GM23338 (cell line): ENCODE measurements around the gene S100A8. TPM values are rescaled to one million over a fixed set of nuclear protein-coding genes. Genes with fewer than 3 reads are reported as not detected.

Experiments used
- ATAC-seq: fragments of 200-7000 bp; cut with Tn5 transposase; 3 replicates; pipeline ENCODE4 v1.9.1; 2020
- DNase-seq: peaks from one replicate; pipeline ENCODE4 v3.0.0-alpha.2; 2015; ENCODE audit warnings: low spot score
- H2AFZ ChIP-seq: fragments of 200-600 bp; sonication (generic); 2 replicates; pipeline ENCODE4 v1.8.0; 2016; ENCODE audit warnings: antibody characterized with exemption, mild to moderate bottlenecking, moderate library complexity
- H3F3A ChIP-seq: fragments of 200-600 bp; sonication (generic); replicated peaks from 2 replicates; pipeline ENCODE4 v1.8.0; 2017; ENCODE audit warnings: antibody characterized with exemption, mixed run types, low read depth
- H3K27ac ChIP-seq: fragments of 200-600 bp; sonication (generic); 2 replicates; pipeline ENCODE4 v1.6.1; 2016; ENCODE audit warnings: low read depth
- H3K27me3 ChIP-seq: fragments of 200-600 bp; sonication (generic); 2 replicates; pipeline ENCODE4 v1.8.0; 2016; ENCODE audit warnings: mild to moderate bottlenecking, mixed run types, moderate library complexity; ENCODE audit not compliant: insufficient read depth
- H3K36me3 ChIP-seq: fragments of 200-600 bp; sonication (generic); 2 replicates; pipeline ENCODE4 v1.8.0; 2016; ENCODE audit warnings: mild to moderate bottlenecking; ENCODE audit not compliant: insufficient read depth
- H3K4me1 ChIP-seq: fragments of 200-600 bp; sonication (generic); 2 replicates; pipeline ENCODE4 v1.8.0; 2016; ENCODE audit warnings: mild to moderate bottlenecking, moderate library complexity; ENCODE audit not compliant: insufficient read depth
- H3K4me2 ChIP-seq: fragments of 200-600 bp; sonication (generic); 2 replicates; pipeline ENCODE4 v1.7.1; 2017; ENCODE audit warnings: mixed run types
- H3K4me3 ChIP-seq: fragments of 200-600 bp; sonication (generic); 2 replicates; pipeline ENCODE4 v1.6.1; 2016; ENCODE audit warnings: mixed run types
- H3K79me2 ChIP-seq: fragments of 200-600 bp; sonication (generic); replicated peaks from 2 replicates; pipeline ENCODE4 v1.8.0; 2017; ENCODE audit warnings: mild to moderate bottlenecking; ENCODE audit not compliant: insufficient read depth
- H3K9me2 ChIP-seq: fragments of 200-600 bp; sonication (generic); 2 replicates; pipeline ENCODE4 v1.8.0; 2017; ENCODE audit not compliant: insufficient read depth
- H4K20me1 ChIP-seq: fragments of 200-600 bp; sonication (generic); replicated peaks from 2 replicates; pipeline ENCODE4 v1.8.0; 2017; ENCODE audit warnings: mild to moderate bottlenecking; ENCODE audit not compliant: insufficient read depth
- H3K27ac Mint-ChIP-seq: 2 replicates; pipeline ENCODE4 v1.8.0; 2020; ENCODE audit warnings: inconsistent platforms, mild to moderate bottlenecking, moderate library complexity, mixed read lengths
- H3K27me3 Mint-ChIP-seq: 3 replicates; pipeline ENCODE4 v1.8.0; 2022; ENCODE audit warnings: low read depth, mild to moderate bottlenecking, moderate library complexity, mixed read lengths, inconsistent platforms; ENCODE audit not compliant: insufficient read depth, poor library complexity
- H3K36me3 Mint-ChIP-seq: 3 replicates; pipeline ENCODE4 v1.8.0; 2021; ENCODE audit warnings: low read depth, mild to moderate bottlenecking, inconsistent platforms, moderate library complexity, mixed read lengths
- H3K4me1 Mint-ChIP-seq: 3 replicates; pipeline ENCODE4 v1.8.0; 2020; ENCODE audit warnings: mild to moderate bottlenecking, inconsistent platforms, mixed read lengths
- H3K4me3 Mint-ChIP-seq: 3 replicates; pipeline ENCODE4 v1.8.0; 2021; ENCODE audit warnings: moderate library complexity, mild to moderate bottlenecking, inconsistent platforms, mixed read lengths
- H3K9me3 Mint-ChIP-seq: 3 replicates; pipeline ENCODE4 v1.8.0; 2020; ENCODE audit warnings: moderate library complexity, mild to moderate bottlenecking, inconsistent platforms, mixed read lengths
- CREB1 ChIP-seq: fragments of 250-450 bp; sonication (Bioruptor Pico); IDR thresholded peaks from 2 replicates; pipeline ENCODE4 v1.5.0; 2020; ENCODE audit warnings: low read depth, mild to moderate bottlenecking, moderate library complexity
- CTCF ChIP-seq, 2 experiments: fragments of 200-600 bp in 1 of 2; sonication (generic) in 1 of 2; conservative IDR thresholded peaks; 2 replicates each; pipeline versions ENCODE4 v1.5.1 to v1.6.1; 2016 to 2017; ENCODE audit warnings: antibody characterized with exemption in 2 of 2, low read depth in 2 of 2, mild to moderate bottlenecking in 2 of 2, moderate library complexity in 1 of 2
- ETS1 ChIP-seq: IDR thresholded peaks from 2 replicates; pipeline ENCODE4 v1.6.1; 2016; ENCODE audit warnings: antibody characterized with exemption
- EZH2 ChIP-seq: fragments of 200-600 bp; sonication (generic); IDR thresholded peaks from one replicate; pipeline ENCODE4 v1.8.0; 2017; ENCODE audit warnings: antibody characterized with exemption, mild to moderate bottlenecking, low read depth; ENCODE audit not compliant: unreplicated experiment
- EZH2phosphoT487 ChIP-seq: fragments of 200-600 bp; sonication (generic); IDR thresholded peaks from one replicate; pipeline ENCODE4 v1.8.1; 2018; ENCODE audit warnings: antibody characterized with exemption; ENCODE audit not compliant: unreplicated experiment
- JUNB ChIP-seq: IDR thresholded peaks from one replicate; pipeline ENCODE4 v1.6.1; 2016; ENCODE audit warnings: antibody characterized with exemption; ENCODE audit not compliant: unreplicated experiment
- NANOG ChIP-seq: IDR thresholded peaks from 2 replicates; pipeline ENCODE4 v1.6.1; 2016; ENCODE audit warnings: antibody characterized with exemption, borderline replicate concordance
- POLR2AphosphoS5 ChIP-seq: IDR thresholded peaks from 2 replicates; pipeline ENCODE4 v1.6.1; 2016; ENCODE audit warnings: antibody characterized with exemption, low read depth
- REST ChIP-seq: IDR thresholded peaks from one replicate; pipeline ENCODE4 v1.6.1; 2018; ENCODE audit warnings: antibody characterized with exemption; ENCODE audit not compliant: unreplicated experiment
- STAT1 ChIP-seq: IDR thresholded peaks from one replicate; pipeline ENCODE4 v1.6.1; 2016; ENCODE audit warnings: antibody characterized with exemption; ENCODE audit not compliant: unreplicated experiment
- ZNF114 ChIP-seq: fragments of 250-450 bp; sonication (Bioruptor Pico); IDR thresholded peaks from 2 replicates; pipeline ENCODE4 v1.5.0; 2020; ENCODE audit warnings: mild to moderate bottlenecking, moderate library complexity
- ZNF331 ChIP-seq: fragments of 250-450 bp; sonication (Bioruptor Pico); IDR thresholded peaks from 2 replicates; pipeline ENCODE4 v1.5.0; 2020; ENCODE audit warnings: low read depth, mild to moderate bottlenecking, moderate library complexity
- ZNF462 ChIP-seq: fragments of 250-450 bp; sonication (Bioruptor Pico); IDR thresholded peaks from 2 replicates; pipeline ENCODE4 v1.5.0; 2020; ENCODE audit warnings: mild to moderate bottlenecking, moderate library complexity
- polyA plus RNA-seq: library from polyadenylated mRNA; unstranded; fragments of >200 nt; fragmentation: Nextera tagmentation; extraction: Ambion mirVana; gene quantifications from 2 replicates; pipeline ENCODE4 v1.2.1, GENCODE V29; 2016
- total RNA-seq: library from RNA; depleted of rRNA; stranded (reverse); fragments of >200 nt; shearing (Covaris generic); gene quantifications from 2 replicates; pipeline ENCODE4 v1.2.3, GENCODE V29; 2014

S100A8 gene
- total and polyA plus RNA-seq, 2 experiments from 2014 or later, result not detected

GRCh38 chr1:153372571-153372970, 18.3 kb downstream of the S100A8 start:
- TF ChIP-seq JUNB, result no peak
- no peak for TF ChIP-seq EZH2phosphoT487
- TF ChIP-seq STAT1, result no peak
- TF ChIP-seq ETS1, result no peak
- no peak for TF ChIP-seq POLR2AphosphoS5
- TF ChIP-seq ZNF462 (CRISPR knock-in tag), result no peak
- no peak for TF ChIP-seq CREB1 (CRISPR knock-in tag)
- no peak for TF ChIP-seq CTCF (conservative IDR thresholded peaks at IDR 0.05; ENCODE audit: low read depth in 2 of 2)
- no peak for TF ChIP-seq EZH2
- TF ChIP-seq ZNF114 (CRISPR knock-in tag), result no peak
- TF ChIP-seq ZNF331, result no peak
- TF ChIP-seq REST, result no peak
- no peak for TF ChIP-seq NANOG
- Histone ChIP-seq H4K20me1 (no peaks in the 10 kb centered on the region), H3K27ac (no peak overlapping the region), H3K79me2 (no peaks in the 10 kb centered on the region), H3K4me1 (no peaks in the 10 kb centered on the region), H3K36me3 (no peaks in the 10 kb centered on the region), H3K4me2 (no peak overlapping the region), H3F3A (no peaks in the 10 kb centered on the region), H3K4me3 (no peak overlapping the region), H3K27me3 (no peaks in the 10 kb centered on the region), H3K9me2 (peaks cover 13% of the 10 kb centered on the region; the same call in 1 of the 2 replicates), H2AFZ (no peak overlapping the region)
- no peaks in the 10 kb centered on the region for H3K36me3 Mint-ChIP-seq
- no peak for ATAC-seq
- H3K27ac Mint-ChIP-seq, result no peak overlapping the region
- no peak for DNase-seq
- peaks cover 5% of the 10 kb centered on the region for H3K27me3 Mint-ChIP-seq
- no peaks in the 10 kb centered on the region for H3K9me3 Mint-ChIP-seq
- H3K4me3 Mint-ChIP-seq, result no peak overlapping the region
- no peaks in the 10 kb centered on the region for H3K4me1 Mint-ChIP-seq
